HG02840 (cell line): ENCODE measurements around the gene GGTA1.
"Not testable (repeated sequence)": the region's sequence is repeated elsewhere in the genome, so short reads cannot be mapped to it uniquely, and the experiment has no call there.

ENCODE experiments used
- ATAC-seq: cut with Tn5 transposase; IDR thresholded peaks from one replicate; pipeline ENCODE4 v1.9.1; 2021; ENCODE audit warnings: mild to moderate bottlenecking, moderate library complexity, moderate number of reproducible peaks; ENCODE audit not compliant: unreplicated experiment, low FRiP score

GGTA1 gene

DNA sequence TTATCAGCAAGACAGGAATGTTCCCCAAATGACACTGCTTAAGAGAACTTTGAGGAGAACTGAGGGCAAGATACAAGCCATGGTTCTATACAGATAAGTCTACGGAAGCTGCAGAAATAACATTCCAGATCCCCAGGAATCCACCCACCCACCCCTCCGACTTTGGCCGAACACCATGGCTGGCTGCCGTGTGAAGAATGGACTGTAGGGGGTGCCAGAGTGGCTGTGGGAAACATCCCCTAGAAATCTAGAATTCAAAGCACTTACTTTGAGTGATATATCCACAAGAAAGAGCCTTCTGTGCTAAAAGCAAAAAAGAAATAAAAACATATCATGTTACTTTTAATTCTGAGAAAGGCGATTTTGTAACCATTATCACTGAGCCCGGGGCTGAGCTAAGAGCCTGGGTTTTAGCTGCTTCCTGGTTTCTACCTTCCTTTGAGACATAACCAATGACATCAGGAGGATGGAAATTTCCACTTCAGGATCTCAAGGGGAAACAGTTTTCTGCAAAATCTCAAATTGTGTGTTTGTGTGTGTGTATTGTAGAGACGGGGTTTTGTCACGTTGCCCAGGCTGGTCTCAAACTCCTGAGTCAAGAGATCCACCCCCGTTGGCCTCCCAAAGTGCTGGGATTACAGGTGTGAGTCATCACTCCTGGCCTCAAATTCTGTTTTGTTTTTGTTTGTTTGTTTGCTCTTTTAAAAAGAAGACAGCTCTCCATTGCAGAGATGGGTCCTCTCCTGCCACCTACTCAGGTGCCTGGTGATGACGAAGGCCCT is 36.4 kb downstream of the GGTA1 start:
- ATAC-seq, result no peak

GRCh38 chr9:121459513-121459912 is 40.1 kb downstream of the GGTA1 start:
- no peak for ATAC-seq

DNA sequence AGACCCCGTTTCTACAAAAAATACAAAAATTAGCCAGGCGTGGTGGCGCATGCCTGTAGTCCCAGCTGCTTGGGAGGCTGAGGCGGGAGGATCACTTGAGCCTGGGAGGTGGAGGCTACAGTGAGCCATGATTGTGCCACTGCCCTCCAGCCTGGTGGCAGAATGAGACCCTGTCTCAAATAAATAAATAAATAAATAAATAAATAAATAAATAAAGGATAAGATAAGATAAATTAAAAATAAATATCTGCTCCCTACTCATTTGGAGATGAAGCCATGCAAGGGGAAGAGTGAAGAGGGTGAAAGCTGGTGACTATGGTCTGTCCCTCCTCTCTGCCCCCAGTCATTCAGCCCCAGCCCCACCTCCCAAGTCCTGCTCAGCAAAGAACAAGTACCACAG is 41.2 kb downstream of the GGTA1 start:
- not testable (repeated sequence) for ATAC-seq

GRCh38 chr9:121455527-121456239 is 44.0 kb downstream of the GGTA1 start:
- no peak for ATAC-seq

DNA sequence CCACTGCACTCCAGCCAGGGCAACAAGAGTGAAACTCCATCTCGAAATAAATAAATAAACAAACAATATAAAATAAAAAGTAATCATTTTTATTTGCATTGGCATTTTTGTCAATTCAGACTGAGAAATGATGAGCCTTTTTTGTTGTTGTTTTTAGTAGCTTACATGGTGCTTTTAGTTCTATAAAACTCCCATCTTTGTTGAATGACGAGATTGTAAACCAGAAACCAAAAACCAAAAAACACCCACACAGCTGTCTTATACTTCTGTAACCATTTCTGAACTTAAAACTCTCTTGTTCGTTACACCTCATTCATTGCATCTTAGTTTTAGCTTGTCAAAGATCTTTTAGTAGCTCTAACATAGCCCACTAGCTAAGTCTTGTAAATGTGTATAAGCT is 44.7 kb downstream of the GGTA1 start:
- no peak for ATAC-seq

DNA sequence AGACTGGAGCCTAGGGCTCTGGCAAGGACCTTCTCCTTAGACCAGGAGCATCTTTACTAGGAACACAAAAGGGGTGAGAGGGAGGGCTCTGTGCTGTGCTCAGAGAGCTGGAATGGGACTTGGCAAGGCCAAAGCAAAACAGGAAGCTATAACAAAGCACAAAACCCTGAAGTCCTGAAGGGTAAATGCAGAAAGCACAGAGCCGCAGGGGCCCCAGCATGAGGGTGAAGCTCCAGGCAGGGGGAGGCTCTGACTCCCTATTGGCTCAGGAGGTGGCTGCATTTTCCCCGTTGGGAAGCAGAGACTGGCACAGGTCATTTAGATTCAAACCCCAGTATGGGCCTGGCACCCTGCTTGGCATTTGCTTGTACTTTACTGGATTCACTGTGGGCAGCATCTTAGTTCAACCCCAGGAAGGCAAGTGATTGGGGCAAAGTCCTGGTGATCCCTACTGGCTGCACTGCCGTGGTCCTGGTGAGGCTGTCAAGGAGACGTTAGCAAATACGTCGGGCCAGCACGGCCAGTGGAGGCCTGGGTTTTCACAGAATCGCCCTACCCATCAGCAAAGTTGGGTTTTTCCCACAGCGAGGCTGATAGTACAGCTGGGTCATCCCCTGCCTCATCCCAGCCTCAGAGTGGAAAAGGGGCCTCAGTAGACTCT is 46.3 kb downstream of the GGTA1 start:
- no peak for ATAC-seq

GRCh38 chr9:121452085-121452484 is 47.6 kb downstream of the GGTA1 start:
- no peak for ATAC-seq

- ATAC-seq, result no peak
Observed at GRCh38 chr9:121451586-121451985, 48.1 kb downstream of the GGTA1 start.

GRCh38 chr9:121450241-121450640 is 49.4 kb downstream of the GGTA1 start:
- no peak for ATAC-seq

- no peak for ATAC-seq
Observed at GRCh38 chr9:121449786-121450185, 49.9 kb downstream of the GGTA1 start.

- no peak for ATAC-seq
Observed at GRCh38 chr9:121447321-121447834, 52.3 kb downstream of the GGTA1 start.

DNA sequence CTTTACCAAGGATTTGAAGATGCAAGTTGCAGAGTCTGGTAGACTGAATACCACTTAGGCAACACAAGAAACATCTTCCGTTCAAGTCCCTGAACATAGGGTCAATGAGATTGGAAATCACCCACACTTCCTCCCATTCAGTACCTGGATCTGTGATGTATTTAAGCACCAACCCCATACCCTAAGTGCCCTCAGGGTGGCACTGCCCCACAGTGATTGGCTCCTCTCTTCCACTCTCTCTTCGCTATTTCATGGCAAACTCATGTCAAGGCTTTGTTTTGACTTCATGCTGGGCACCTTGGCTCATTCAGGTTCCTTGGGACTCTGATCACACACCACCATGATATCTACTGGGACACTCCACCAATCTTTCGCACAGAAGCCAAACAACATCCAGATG is 53.7 kb downstream of the GGTA1 start:
- no peak for ATAC-seq

DNA sequence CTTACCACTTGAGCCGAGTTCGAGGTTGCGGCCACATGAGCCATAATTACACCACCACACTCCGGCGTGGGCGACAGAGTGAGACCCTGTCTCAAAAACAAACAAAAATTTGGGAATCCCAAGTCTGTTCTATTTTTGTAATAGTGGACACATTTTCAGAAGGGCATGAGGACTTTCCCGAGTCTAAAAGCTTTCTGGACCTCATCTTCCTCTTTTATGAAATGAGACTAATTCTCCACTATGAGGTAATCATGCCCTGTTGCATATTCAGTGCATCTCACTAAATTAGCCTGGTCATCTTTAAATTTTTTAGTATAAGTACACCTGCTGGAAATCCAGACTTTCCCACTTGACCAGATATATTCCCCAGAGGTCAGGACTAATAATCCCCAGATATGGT is 55.7 kb downstream of the GGTA1 start:
- no peak for ATAC-seq

DNA sequence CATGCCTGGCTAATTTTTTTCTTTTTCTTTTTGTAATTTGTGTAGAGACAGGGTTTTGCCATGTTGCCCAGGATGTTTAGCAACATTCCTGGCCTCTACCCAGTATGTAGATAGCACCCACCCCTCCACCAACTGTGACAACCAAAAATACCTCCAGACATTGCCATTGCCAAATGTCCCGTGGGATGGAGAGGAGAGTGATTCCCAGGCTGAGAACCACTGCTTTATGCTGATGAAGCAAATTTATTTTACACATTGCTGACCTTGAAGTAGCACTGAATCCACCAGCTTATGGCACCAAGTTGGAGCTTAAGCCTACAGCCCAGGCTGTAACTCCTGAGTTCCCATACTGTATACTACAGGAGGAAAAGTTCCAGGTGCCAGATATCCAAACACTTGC is 58.5 kb downstream of the GGTA1 start:
- no peak for ATAC-seq

DNA sequence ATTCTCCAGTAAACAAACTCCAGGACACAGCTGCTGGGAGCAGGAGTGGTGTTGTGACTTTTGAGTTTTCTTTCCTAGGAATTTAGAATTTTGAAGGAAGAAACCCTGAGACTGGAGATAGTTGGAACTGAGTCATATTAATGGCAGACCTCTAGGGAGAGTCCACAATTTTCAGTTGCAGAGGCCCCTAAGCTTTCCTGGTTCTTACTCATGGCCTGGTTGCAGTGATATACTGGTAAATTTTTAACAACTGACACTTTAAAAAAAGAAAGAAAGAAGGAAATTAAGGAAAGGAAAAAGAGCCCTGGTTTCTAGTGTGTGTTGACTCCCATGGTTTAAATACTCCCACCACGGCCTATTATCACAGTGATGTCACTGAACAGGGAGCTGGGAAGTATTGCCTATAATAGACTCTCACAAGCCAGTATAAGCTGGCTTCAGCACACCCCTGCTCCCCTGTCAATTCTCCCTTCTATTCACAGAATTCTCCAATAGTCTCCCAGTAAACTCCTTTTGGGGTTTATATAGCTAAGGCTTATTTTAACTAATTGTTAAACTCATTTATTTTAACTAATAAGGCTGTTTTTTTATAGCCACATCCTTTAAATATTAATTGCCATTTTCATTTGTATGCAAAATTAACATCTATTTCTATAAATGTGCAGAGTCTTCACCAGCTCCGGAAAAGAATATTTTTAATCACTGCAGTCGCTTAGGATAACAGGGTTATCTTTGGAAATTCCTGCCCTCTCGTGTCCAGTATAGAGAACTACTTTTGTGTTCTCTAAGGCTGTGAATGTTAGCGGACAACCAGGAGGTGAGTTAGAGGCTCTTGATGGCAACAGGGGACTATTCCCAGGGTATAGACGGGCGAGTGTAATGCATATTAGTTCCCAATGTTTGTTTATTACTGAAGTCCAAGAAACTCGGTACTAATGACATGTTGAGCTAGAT is 59.7 kb downstream of the GGTA1 start:
- no peak for ATAC-seq

DNA sequence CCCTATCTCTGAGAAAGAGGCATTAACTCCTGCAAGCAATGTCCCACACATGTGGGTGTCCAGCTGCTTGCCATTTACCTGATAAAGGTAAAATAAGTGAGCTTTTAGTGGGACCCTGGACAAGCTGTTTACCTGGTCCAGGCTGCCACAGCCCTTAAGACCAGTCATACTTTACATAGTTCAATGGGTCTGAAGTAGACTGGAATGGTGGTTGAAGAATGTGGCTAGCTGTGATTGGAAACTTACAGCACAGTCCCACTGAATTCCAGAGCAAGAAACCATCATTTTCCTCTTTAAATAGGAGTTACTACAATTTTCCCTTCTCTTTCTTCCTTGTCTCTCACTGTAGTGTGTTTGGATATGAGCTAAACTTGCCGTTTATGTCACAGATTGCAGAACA is 60.6 kb downstream of the GGTA1 start:
- ATAC-seq, result no peak

DNA sequence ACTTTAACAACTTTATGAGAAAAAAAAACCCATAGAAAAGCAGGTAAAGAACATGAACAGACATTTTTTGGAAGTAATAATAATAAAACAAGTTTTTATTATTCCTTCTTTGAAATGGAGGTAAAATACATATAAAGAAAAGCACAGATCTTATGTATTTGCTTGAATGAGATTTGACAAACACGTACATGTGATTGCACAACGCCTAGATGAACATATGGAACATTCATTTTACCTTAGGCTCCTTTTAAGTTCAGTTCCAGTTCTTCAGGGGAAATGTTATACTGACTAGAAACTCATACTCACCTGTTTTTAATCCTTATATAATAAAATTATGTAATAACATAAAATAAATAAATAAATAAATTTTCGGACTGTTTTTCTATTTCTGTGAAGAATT is 61.8 kb downstream of the GGTA1 start:
- no peak for ATAC-seq

DNA sequence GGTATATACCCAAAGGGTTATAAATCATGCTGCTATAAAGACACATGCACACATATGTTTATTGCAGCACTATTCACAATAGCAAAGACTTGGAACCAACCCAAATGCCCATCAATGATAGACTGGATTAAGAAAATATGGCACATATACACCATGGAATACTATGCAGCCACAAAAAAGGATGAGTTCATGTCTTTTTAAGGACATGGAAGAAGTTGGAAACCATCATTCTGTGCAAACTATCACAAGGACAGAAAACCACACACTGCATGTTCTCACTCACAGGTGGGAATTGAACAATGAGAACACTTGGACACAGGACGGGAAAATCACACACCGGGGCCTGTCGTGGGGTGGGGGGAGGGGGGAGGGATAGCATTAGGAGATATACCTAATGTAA is 62.6 kb downstream of the GGTA1 start:
- not testable (repeated sequence) for ATAC-seq

DNA sequence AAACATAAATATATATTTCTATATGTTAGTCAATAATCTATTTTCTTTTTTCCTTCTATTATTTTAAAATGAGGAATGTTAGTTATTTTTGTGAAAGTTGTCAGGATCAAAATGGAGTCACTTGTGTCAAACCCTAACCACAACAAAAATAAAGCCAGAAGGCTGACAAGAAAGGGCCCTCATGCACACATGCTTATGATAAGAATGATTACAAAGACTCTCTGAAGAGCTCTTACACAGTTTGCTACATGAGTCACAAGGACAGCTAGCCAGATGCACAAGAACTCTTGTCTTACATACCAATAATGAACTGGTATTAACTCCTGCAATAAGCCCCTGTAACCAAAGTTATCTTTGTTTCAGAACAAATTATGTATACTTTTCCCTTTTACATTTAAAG is 64.7 kb downstream of the GGTA1 start:
- no peak for ATAC-seq

- no peak for ATAC-seq
Observed at GRCh38 chr9:121427899-121428298, 71.7 kb downstream of the GGTA1 start.
